Body of pancreas (tissue), 4 donors: Measurements from ENCODE around the gene BMP7.
"Not testable (repeated sequence)": the region's sequence is repeated elsewhere in the genome, so short reads cannot be mapped to it uniquely, and the experiment has no call there.

Source experiments
- CTCF ChIP-seq, 7 experiments: fragments of 450-650 bp in 4 of 7; fragments of 200-600 bp in 3 of 7; sonication (generic) in 3 of 7; IDR thresholded peaks; one replicate each; pipeline ENCODE4 v1.5.1; 2016 to 2019; ENCODE audit warnings: antibody characterized with exemption in 7 of 7
- POLR2A ChIP-seq, 3 donors: fragments of 450-650 bp; IDR thresholded peaks; one replicate each; pipeline ENCODE4 v1.6.1; 2016; ENCODE audit warnings: antibody characterized with exemption in 3 of 3, mild to moderate bottlenecking in 2 of 3

GRCh38 chr20:57191265-57191638 is 75.2 kb downstream of the BMP7 start:
- not testable (repeated sequence) for TF ChIP-seq POLR2A, CTCF (IDR thresholded peaks at IDR 0.05)
